Endothelial cell of umbilical vein (primary cell): ENCODE results near the gene MYO1C. TPM values are rescaled to one million over a fixed set of nuclear protein-coding genes. Genes with fewer than 3 reads are reported as not detected.

Experiments
- BruUV-seq: library from RNA; stranded (reverse); fragments of 400-500 nt; replicated peaks from 2 replicates; lab custom pipeline; 2021; lab: Mats Ljungman, UMichigan
- CTCF ChIA-PET: fragments of 300-600, 350-600 bp; sonication (Branson Sonifier 250); formaldehyde crosslinking; loops from one replicate; lab custom pipeline; 2021; ENCODE audit warnings: antibody characterized with exemption, inconsistent platforms; lab: Charles Lee
- POLR2A ChIA-PET: fragments of 300-600, 350-600 bp; sonication (Branson Sonifier 250); formaldehyde crosslinking; loops from one replicate; lab custom pipeline; 2021; ENCODE audit warnings: antibody characterized with exemption, inconsistent platforms; lab: Charles Lee
- DNase-seq: peaks from one replicate; pipeline ENCODE4 v3.0.0-alpha.2; 2011; ENCODE audit warnings: low read depth, low spot score
- FAIRE-seq: peaks from 2 replicates; lab custom pipeline; 2011; peaks lifted over from hg19 to GRCh38; lab: Jason Lieb, UNC
- H2AFZ ChIP-seq: 2 replicates; pipeline ENCODE4 v1.6.0; 2012; ENCODE audit warnings: low read depth, low read length, control low read depth, inconsistent platforms
- H3K27ac ChIP-seq: 2 replicates; pipeline ENCODE4 v1.5.1; 2011; ENCODE audit warnings: low read depth, mild to moderate bottlenecking, control low read depth, low read length, moderate library complexity; ENCODE audit not compliant: insufficient read depth
- H3K27me3 ChIP-seq, 2 experiments: 2 replicates each; pipeline versions ENCODE4 v1.6.0 to v1.6.1; 2011; ENCODE audit warnings: low read length in 2 of 2, mixed read lengths in 1 of 2; ENCODE audit not compliant: control insufficient read depth in 2 of 2, insufficient read depth in 2 of 2
- H3K36me3 ChIP-seq, 2 experiments: 2 replicates in 1 of 2; 3 replicates in 1 of 2; pipeline ENCODE4 v1.5.1; 2011; ENCODE audit warnings: low read length in 2 of 2, mild to moderate bottlenecking in 1 of 2, moderate library complexity in 1 of 2; ENCODE audit not compliant: control insufficient read depth in 2 of 2, insufficient read depth in 2 of 2; ENCODE audit errors: extremely low read depth in 1 of 2
- H3K4me1 ChIP-seq: 3 replicates; pipeline ENCODE4 v1.5.1; 2011; ENCODE audit warnings: mild to moderate bottlenecking, low read length; ENCODE audit not compliant: control insufficient read depth, insufficient read depth; ENCODE audit errors: extremely low read depth
- H3K4me2 ChIP-seq: 2 replicates; pipeline ENCODE4 v1.6.1; 2011; ENCODE audit warnings: low read length, control low read depth, mixed read lengths; ENCODE audit not compliant: insufficient read depth
- H3K4me3 ChIP-seq, 3 experiments: fragments of 200-600 bp in 1 of 3; sonication (generic), shearing (Covaris generic) in 1 of 3; replicated peaks in 1 of 3; 2 replicates each; pipeline ENCODE4 v1.5.1; 2011 to 2016; ENCODE audit warnings: control low read depth in 3 of 3, low read length in 3 of 3, mild to moderate bottlenecking in 2 of 3, inconsistent platforms in 1 of 3, low read depth in 1 of 3, moderate library complexity in 1 of 3; ENCODE audit not compliant: insufficient read depth in 1 of 3
- H3K79me2 ChIP-seq: 2 replicates; pipeline ENCODE4 v1.6.0; 2012; ENCODE audit warnings: low read length, inconsistent platforms; ENCODE audit not compliant: control insufficient read depth, insufficient read depth
- H3K9ac ChIP-seq: replicated peaks from 2 replicates; pipeline ENCODE3; 2011; ENCODE audit warnings: low read length, control low read depth; ENCODE audit not compliant: insufficient read depth; ENCODE audit errors: extremely low read depth
- H3K9me1 ChIP-seq: replicated peaks from 3 replicates; pipeline ENCODE4 v1.6.0; 2011; ENCODE audit warnings: mild to moderate bottlenecking, low read length; ENCODE audit not compliant: control insufficient read depth, insufficient read depth; ENCODE audit errors: extremely low read depth
- H3K9me3 ChIP-seq: replicated peaks from 2 replicates; pipeline ENCODE4 v1.5.1; 2012; ENCODE audit warnings: low read length, inconsistent platforms; ENCODE audit not compliant: control insufficient read depth, insufficient read depth
- H4K20me1 ChIP-seq: replicated peaks from 2 replicates; pipeline ENCODE3; 2011; ENCODE audit warnings: mild to moderate bottlenecking, low read length; ENCODE audit not compliant: control insufficient read depth, insufficient read depth; ENCODE audit errors: extremely low read depth
- CTCF ChIP-seq, 2 donors: IDR thresholded peaks; 1 replicate in 1 of 2; 2 replicates in 1 of 2; pipeline ENCODE4 v1.5.1; 2011; ENCODE audit warnings: low read length in 2 of 2, mild to moderate bottlenecking in 2 of 2, moderate library complexity in 2 of 2, control low read depth in 1 of 2, inconsistent platforms in 1 of 2, low read depth in 1 of 2; ENCODE audit not compliant: insufficient read depth in 1 of 2; ENCODE audit errors: extremely low read depth in 1 of 2
- EZH2 ChIP-seq: IDR thresholded peaks from 2 replicates; pipeline ENCODE4 v1.6.1; 2012; ENCODE audit warnings: borderline replicate concordance, low read depth, mild to moderate bottlenecking, moderate library complexity, low read length, inconsistent platforms; ENCODE audit not compliant: severe bottlenecking
- FOS ChIP-seq: IDR thresholded peaks from 2 replicates; pipeline ENCODE4 v1.6.1; 2011; ENCODE audit warnings: mild to moderate bottlenecking, low read length, moderate library complexity, borderline replicate concordance; ENCODE audit not compliant: insufficient read depth
- GATA2 ChIP-seq: IDR thresholded peaks from 2 replicates; pipeline ENCODE4 v1.7.0; 2011; ENCODE audit warnings: low read depth, mild to moderate bottlenecking, moderate library complexity, mixed read lengths, low read length; ENCODE audit not compliant: insufficient read length, insufficient read depth
- JUN ChIP-seq: IDR thresholded peaks from 2 replicates; pipeline ENCODE4 v1.6.1; 2011; ENCODE audit warnings: borderline replicate concordance, low read depth; ENCODE audit not compliant: insufficient read length, insufficient read depth
- MAX ChIP-seq: IDR thresholded peaks from 2 replicates; pipeline ENCODE4 v1.6.1; 2011; ENCODE audit not compliant: insufficient read depth, insufficient read length
- POLR2AphosphoS5 ChIP-seq: IDR thresholded peaks from 2 replicates; pipeline ENCODE4 v1.6.1; 2012; ENCODE audit warnings: low read depth, mild to moderate bottlenecking, control low read depth, low read length, moderate library complexity; ENCODE audit not compliant: insufficient read depth
- dilution Hi-C: fragments of 300-500 bp; cut with MboI; formaldehyde crosslinking; loops from one replicate; pipeline ENCODE4 v1.15.0; 2019; ENCODE audit warnings: low sequenced_read_pairs; ENCODE audit not compliant: extremely low pct_ligation_motif_present
- intact Hi-C: fragments of 100-400 bp; cut with micrococcal nuclease; formaldehyde crosslinking; loops from one replicate; pipeline ENCODE4 v1.10.0; 2022
- polyA plus RNA-seq, 4 experiments: library from polyadenylated mRNA; depleted of rRNA in 3 of 4; stranded (reverse) in 3 of 4; unstranded in 1 of 4; fragments of >200 nt; gene quantifications; 2 replicates each; pipeline versions ENCODE4 v1.2.1 to v1.2.3, GENCODE V29; 2011 to 2012; ENCODE audit warnings: missing spikeins in 1 of 4
- total RNA-seq: library from RNA; stranded (reverse); gene quantifications from 2 replicates; pipeline ENCODE4 v1.2.3, GENCODE V29; 2021

MYO1C gene
- total and polyA plus RNA-seq, 2 donors (not counting 3 experiments of a cell fraction or from before 2014, with no cell fraction given) = 141 to 206 TPM

GRCh38 chr17:1535737-1536136, 43.3 kb upstream of the MYO1C start:
- H3K27me3 ChIP-seq = no peaks in the 10 kb centered on the region
- H3K27ac ChIP-seq = no peak overlapping the region
- POLR2A ChIA-PET = no interaction called here
- H3K4me1 ChIP-seq = no peaks in the 10 kb centered on the region
- CTCF ChIA-PET = no interaction called here
- intact Hi-C loops = no loop called here
- dilution Hi-C loops = no loop called here
- TF ChIP-seq FOS (no peak), CTCF (IDR thresholded peaks at IDR 0.05; ENCODE audit: extremely low read depth in 1 of 2, insufficient read depth in 1 of 2, low read depth in 1 of 2, low read length in 2 of 2) (no peak), MAX (no peak), POLR2AphosphoS5 (no peak), GATA2 (no peak), EZH2 (no peak), JUN (no peak)
- no peak for DNase-seq
- no peaks in the 10 kb centered on the region for H3K79me2 ChIP-seq
- no TSS peak for BruUV-seq
- H3K4me2 ChIP-seq = no peak overlapping the region
- H4K20me1 ChIP-seq = no peaks in the 10 kb centered on the region
- no peak for FAIRE-seq
- no peaks in the 10 kb centered on the region for H3K9me1 ChIP-seq
- no peaks in the 10 kb centered on the region for H3K9me3 ChIP-seq
- H3K36me3 ChIP-seq = peaks cover 12 to 49% of the 10 kb centered on the region in 2 experiments
- H2AFZ ChIP-seq = no peak overlapping the region
- no peak overlapping the region for H3K4me3 ChIP-seq
- no peak overlapping the region for H3K9ac ChIP-seq
